ENCODE data around the gene PRR9.

DNA sequence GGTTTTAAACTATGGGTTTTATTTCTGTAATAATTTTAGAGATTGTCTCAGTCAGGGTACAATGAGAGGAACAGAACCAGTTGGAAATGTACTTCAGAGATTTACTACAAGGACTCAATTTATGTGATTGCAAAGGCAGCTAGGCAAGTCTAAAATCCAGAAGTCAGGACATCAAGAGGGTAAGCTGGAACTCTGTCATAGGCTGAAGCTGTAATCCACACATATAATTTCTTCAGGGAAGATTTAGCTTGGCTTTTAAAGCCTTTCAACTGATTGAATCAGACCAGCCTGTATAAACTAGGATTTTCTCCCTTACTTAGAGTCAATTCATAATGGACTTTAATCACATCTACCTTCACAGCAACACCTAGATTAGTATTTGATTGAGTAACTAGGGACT is 38.5 kb upstream of the PRR9 start:
- no peak for TF ChIP-seq GATA3 (IDR thresholded peaks at IDR 0.05; ENCODE audit: low read depth, low read length)
- no peak for TF ChIP-seq GATA2 (IDR thresholded peaks at IDR 0.05; ENCODE audit: low read depth, low read length)

Measured in SH-SY5Y (cell line).